ENCODE results near the gene UBFD1. TPM values are rescaled to one million over a fixed set of nuclear protein-coding genes. Genes with fewer than 3 reads are reported as not detected.
"Not testable (repeated sequence)": the region's sequence is repeated elsewhere in the genome, so short reads cannot be mapped to it uniquely, and the experiment has no call there.

Gene UBFD1
- total and polyA plus RNA-seq, 3 donors from 2014 or later, result 76.8 to 275 (median 269) TPM

GRCh38 chr16:23577493-23577892 is 20.0 kb downstream of the UBFD1 start:
- Histone ChIP-seq H3K4me3 (no peak overlapping the region), H3K27me3 (no peaks in the 10 kb centered on the region), H3K9me3 (no peaks in the 10 kb centered on the region), H3K27ac (no peak overlapping the region), H3K36me3 (ENCODE audit: low read depth, missing control alignments) (no peaks in the 10 kb centered on the region), H3K4me1 (peaks cover 12% of the 10 kb centered on the region)
- no peak for DNase-seq
- TF ChIP-seq POLR2A (IDR thresholded peaks at IDR 0.05), result no peak
- TF ChIP-seq, protein P1, sequence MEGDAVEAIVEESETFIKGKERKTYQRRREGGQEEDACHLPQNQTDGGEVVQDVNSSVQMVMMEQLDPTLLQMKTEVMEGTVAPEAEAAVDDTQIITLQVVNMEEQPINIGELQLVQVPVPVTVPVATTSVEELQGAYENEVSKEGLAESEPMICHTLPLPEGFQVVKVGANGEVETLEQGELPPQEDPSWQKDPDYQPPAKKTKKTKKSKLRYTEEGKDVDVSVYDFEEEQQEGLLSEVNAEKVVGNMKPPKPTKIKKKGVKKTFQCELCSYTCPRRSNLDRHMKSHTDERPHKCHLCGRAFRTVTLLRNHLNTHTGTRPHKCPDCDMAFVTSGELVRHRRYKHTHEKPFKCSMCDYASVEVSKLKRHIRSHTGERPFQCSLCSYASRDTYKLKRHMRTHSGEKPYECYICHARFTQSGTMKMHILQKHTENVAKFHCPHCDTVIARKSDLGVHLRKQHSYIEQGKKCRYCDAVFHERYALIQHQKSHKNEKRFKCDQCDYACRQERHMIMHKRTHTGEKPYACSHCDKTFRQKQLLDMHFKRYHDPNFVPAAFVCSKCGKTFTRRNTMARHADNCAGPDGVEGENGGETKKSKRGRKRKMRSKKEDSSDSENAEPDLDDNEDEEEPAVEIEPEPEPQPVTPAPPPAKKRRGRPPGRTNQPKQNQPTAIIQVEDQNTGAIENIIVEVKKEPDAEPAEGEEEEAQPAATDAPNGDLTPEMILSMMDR (IDR thresholded peaks at IDR 0.05), result no peak
- 73 to 74% methylated on average over 2 of the region's 2 CpGs for WGBS, 2 donors
- intact Hi-C loops (cut with DNase I; ENCODE audit: low total_unique reads), result no loop called here

DNA sequence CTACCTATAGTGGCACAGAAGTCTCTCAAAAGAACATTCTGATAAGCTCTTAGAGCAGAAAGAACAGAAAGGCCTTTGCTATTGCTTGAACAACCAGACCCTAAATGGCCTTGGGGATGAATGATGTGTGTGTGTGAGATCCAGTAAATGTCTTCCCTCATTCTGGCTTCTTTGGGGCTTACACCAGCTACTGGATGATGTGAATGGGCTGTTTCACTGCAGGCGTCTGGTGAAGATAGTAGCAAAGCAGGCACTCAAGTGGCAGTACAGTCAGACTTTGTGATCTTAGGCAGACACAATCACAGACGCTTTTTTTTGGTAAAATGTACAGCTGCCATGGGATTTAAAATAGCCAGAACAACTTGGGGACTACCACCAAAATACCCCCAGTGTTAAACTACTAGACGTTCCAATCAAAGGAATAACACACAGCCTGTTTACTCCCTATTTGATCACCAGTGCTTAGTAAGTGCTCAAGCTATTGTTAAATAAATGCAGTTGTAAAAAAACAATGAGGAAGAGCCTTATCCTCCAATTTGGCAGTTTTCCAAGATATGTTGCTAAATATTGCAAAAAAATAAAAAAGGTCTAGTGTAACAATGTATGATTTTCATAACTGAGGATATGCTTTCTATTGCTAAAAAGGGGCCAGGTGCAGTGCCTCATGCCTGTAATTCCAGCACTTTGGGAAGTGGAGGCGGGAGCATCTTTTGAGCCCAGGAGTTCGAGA is 20.7 kb downstream of the UBFD1 start:
- TF ChIP-seq, protein P1 (IDR thresholded peaks at IDR 0.05), result no peak
- TF ChIP-seq POLR2A (IDR thresholded peaks at IDR 0.05), result no peak
- DNase-seq, result peak; percentile 33
- H3K4me1 ChIP-seq, result peaks cover 12% of the 10 kb centered on the region
- intact Hi-C loops (cut with DNase I; ENCODE audit: low total_unique reads), result no loop called here
- no peak overlapping the region for H3K4me3 ChIP-seq
- 55 to 60% methylated on average over 5 of the region's 5 CpGs for WGBS, 2 donors
- no peaks in the 10 kb centered on the region for H3K36me3 ChIP-seq (ENCODE audit: low read depth, missing control alignments)
- no peaks in the 10 kb centered on the region for H3K9me3 ChIP-seq
- no peaks in the 10 kb centered on the region for H3K27me3 ChIP-seq
- H3K27ac ChIP-seq, result peak overlapping the region in 1 of 2 donors; percentile 36

- H3K36me3 ChIP-seq (ENCODE audit: low read depth, missing control alignments), result no peaks in the 10 kb centered on the region
- no peaks in the 10 kb centered on the region for H3K9me3 ChIP-seq
- DNase-seq, result no peak
- H3K27ac ChIP-seq, result no peak overlapping the region
- H3K4me1 ChIP-seq, result peaks cover 12% of the 10 kb centered on the region
- intact Hi-C loops (cut with DNase I; ENCODE audit: low total_unique reads), result no loop called here
- H3K27me3 ChIP-seq, result no peaks in the 10 kb centered on the region
- WGBS, 2 donors, result 80 to 88% methylated on average over 4 of the region's 4 CpGs
- TF ChIP-seq, protein P1 (IDR thresholded peaks at IDR 0.05), result no peak
- TF ChIP-seq POLR2A (IDR thresholded peaks at IDR 0.05), result no peak
- no peak overlapping the region for H3K4me3 ChIP-seq
Observed at GRCh38 chr16:23579371-23579770, 21.8 kb downstream of the UBFD1 start.

GRCh38 chr16:23580391-23580790 is 22.9 kb downstream of the UBFD1 start:
- TF ChIP-seq POLR2A (IDR thresholded peaks at IDR 0.05), result no peak
- TF ChIP-seq, protein P1 (IDR thresholded peaks at IDR 0.05), result no peak
- no peaks in the 10 kb centered on the region for H3K9me3 ChIP-seq
- no peaks in the 10 kb centered on the region for H3K27me3 ChIP-seq
- H3K4me3 ChIP-seq, result no peak overlapping the region
- no peak overlapping the region for H3K27ac ChIP-seq
- intact Hi-C loops (cut with DNase I; ENCODE audit: low total_unique reads), result no loop called here
- no peaks in the 10 kb centered on the region for H3K36me3 ChIP-seq (ENCODE audit: low read depth, missing control alignments)
- peaks cover 12% of the 10 kb centered on the region for H3K4me1 ChIP-seq
- DNase-seq, result no peak

DNA sequence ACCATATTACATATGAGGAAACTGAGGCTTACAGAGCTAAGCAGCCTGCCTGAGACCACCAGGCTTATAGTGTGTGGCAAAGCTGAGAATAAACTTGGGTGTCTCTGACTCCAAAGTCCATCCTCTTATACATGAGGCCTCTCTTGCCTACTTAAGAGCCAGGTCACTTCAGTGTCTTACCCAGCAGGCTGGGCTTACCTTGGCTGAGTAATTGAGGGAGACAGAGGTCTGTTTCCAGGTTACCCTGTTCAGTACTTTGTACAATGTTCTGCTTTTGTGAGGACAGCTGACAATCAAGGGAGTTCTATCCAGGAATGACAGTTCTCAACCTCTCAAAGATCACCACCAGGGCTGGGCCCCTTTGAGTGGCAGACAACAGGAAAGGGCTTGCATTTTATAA is 24.2 kb downstream of the UBFD1 start:
- intact Hi-C loops (cut with DNase I; ENCODE audit: low total_unique reads), result no loop called here
- TF ChIP-seq, protein P1 (IDR thresholded peaks at IDR 0.05), result no peak
- no peak for TF ChIP-seq POLR2A (IDR thresholded peaks at IDR 0.05)
- no peak for DNase-seq
- no peak overlapping the region for H3K27ac ChIP-seq
- no peak overlapping the region for H3K4me3 ChIP-seq
- peaks cover 12% of the 10 kb centered on the region for H3K4me1 ChIP-seq
- H3K36me3 ChIP-seq (ENCODE audit: low read depth, missing control alignments), result no peaks in the 10 kb centered on the region
- no peaks in the 10 kb centered on the region for H3K9me3 ChIP-seq
- H3K27me3 ChIP-seq, result no peaks in the 10 kb centered on the region

DNA sequence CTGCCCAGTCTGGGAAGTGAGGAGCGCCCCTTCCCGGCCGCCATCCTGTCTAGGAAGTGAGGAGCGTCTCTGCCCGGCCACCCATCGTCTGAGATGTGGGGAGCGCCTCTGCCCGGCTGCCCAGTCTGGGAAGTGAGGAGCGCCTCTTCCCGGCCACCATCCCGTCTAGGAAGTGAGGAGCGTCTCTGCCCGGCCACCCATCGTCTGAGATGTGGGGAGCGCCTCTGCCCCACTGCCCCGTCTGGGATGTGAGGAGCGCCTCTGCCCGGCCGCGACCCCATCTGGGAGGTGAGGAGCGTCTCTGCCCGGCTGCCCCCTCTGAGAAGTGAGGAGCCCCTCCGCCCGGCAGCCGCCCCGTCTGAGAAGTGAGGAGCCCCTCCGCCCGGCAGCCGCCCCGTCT is 25.7 kb downstream of the UBFD1 start:
- intact Hi-C loops (cut with DNase I; ENCODE audit: low total_unique reads); DNase-seq; H3K9me3 ChIP-seq; H3K36me3 ChIP-seq (ENCODE audit: low read depth, missing control alignments); H3K27ac ChIP-seq; H3K4me1 ChIP-seq; H3K27me3 ChIP-seq; H3K4me3 ChIP-seq: not testable (repeated sequence)
- 94% methylated on average over 26 of the region's 30 CpGs; no CpG with 5 or more reads in 1 of the 2 donors for WGBS, 2 donors
